NCI-H460 (cell line): ENCODE data around the gene PRRC2C. TPM values are rescaled to one million over a fixed set of nuclear protein-coding genes. Genes with fewer than 3 reads are reported as not detected.
"Not testable (repeated sequence)": the region's sequence is repeated elsewhere in the genome, so short reads cannot be mapped to it uniquely, and the experiment has no call there.

Experiments used
- DNase-seq: peaks from one replicate; pipeline ENCODE4 v3.0.0-alpha.2; 2016; ENCODE audit warnings: low read depth; ENCODE audit errors: extremely low read depth
- total RNA-seq: library from RNA; depleted of rRNA; stranded (reverse); fragments of >200 nt; shearing (Covaris generic); gene quantifications from 2 replicates; pipeline ENCODE4 v1.2.3, GENCODE V29; 2014

PRRC2C gene
- total RNA-seq, 1 experiment from 2014 or later: 93.6 TPM

GRCh38 chr1:171581766-171582165 is 96.4 kb downstream of the PRRC2C start:
- DNase-seq: no peak

- DNase-seq: no peak
These were observed 97.3 kb downstream of the PRRC2C start for GRCh38 chr1:171582589-171582988.

- DNase-seq: no peak
These were observed 98.4 kb downstream of the PRRC2C start for GRCh38 chr1:171583591-171584201.

GRCh38 chr1:171585715-171586114 is 100.4 kb downstream of the PRRC2C start:
- no peak for DNase-seq

- no peak for DNase-seq
These were observed 102.9 kb downstream of the PRRC2C start for GRCh38 chr1:171588230-171588629.

GRCh38 chr1:171590022-171590421 is 104.7 kb downstream of the PRRC2C start:
- DNase-seq: no peak

GRCh38 chr1:171595324-171595723 is 110.0 kb downstream of the PRRC2C start:
- no peak for DNase-seq

GRCh38 chr1:171596119-171596518 is 110.8 kb downstream of the PRRC2C start:
- DNase-seq: no peak

- DNase-seq: no peak
These were observed 111.4 kb downstream of the PRRC2C start for GRCh38 chr1:171596705-171597104.

- DNase-seq: no peak
These were observed 111.9 kb downstream of the PRRC2C start for GRCh38 chr1:171597203-171597602.

GRCh38 chr1:171600310-171600709 is 115.0 kb downstream of the PRRC2C start:
- DNase-seq: not testable (repeated sequence)

GRCh38 chr1:171600862-171601261 is 115.5 kb downstream of the PRRC2C start:
- no peak for DNase-seq

GRCh38 chr1:171603042-171603441 is 117.7 kb downstream of the PRRC2C start:
- DNase-seq: not testable (repeated sequence)

- DNase-seq: no peak
These were observed 121.1 kb downstream of the PRRC2C start for GRCh38 chr1:171606402-171606941.

- no peak for DNase-seq
These were observed 125.1 kb downstream of the PRRC2C start for GRCh38 chr1:171610385-171610784.

GRCh38 chr1:171611306-171611705 is 126.0 kb downstream of the PRRC2C start:
- DNase-seq: no peak

- DNase-seq: no peak
These were observed 128.0 kb downstream of the PRRC2C start for GRCh38 chr1:171613282-171613681.

GRCh38 chr1:171615122-171615906 is 130.0 kb downstream of the PRRC2C start:
- DNase-seq: not testable (repeated sequence)

- DNase-seq: no peak
These were observed 131.3 kb downstream of the PRRC2C start for GRCh38 chr1:171616586-171616985.

- no peak for DNase-seq
These were observed 136.8 kb downstream of the PRRC2C start, which contains the start of gene MYOCOS for GRCh38 chr1:171622152-171622462. MYOCOS (plus strand) TSS chr1:171622243; CDS start chr1:171623884, 1,641 bp downstream.

- no peak for DNase-seq
These were observed 138.5 kb downstream of the PRRC2C start for GRCh38 chr1:171623651-171624331.
